Duodenal mucosa (tissue), 2 donors: ENCODE measurements around the gene AHI1.
"Not testable (repeated sequence)": the region's sequence is repeated elsewhere in the genome, so short reads cannot be mapped to it uniquely, and the experiment has no call there.

Experiments used
- H3K27ac ChIP-seq: one replicate; pipeline ENCODE4 v1.7.0; 2013; ENCODE audit warnings: low read depth, low read length
- H3K27me3 ChIP-seq, 2 donors: one replicate each; pipeline ENCODE4 v1.7.0; 2013; ENCODE audit warnings: low read length in 2 of 2, control low read depth in 1 of 2; ENCODE audit not compliant: insufficient read depth in 2 of 2, control insufficient read depth in 1 of 2
- H3K36me3 ChIP-seq, 2 donors: one replicate each; pipeline ENCODE4 v1.7.0; 2013; ENCODE audit warnings: low read length in 2 of 2, control low read depth in 1 of 2; ENCODE audit not compliant: insufficient read depth in 2 of 2, control insufficient read depth in 1 of 2
- H3K4me1 ChIP-seq, 2 donors: one replicate each; pipeline ENCODE4 v1.7.0; 2013; ENCODE audit warnings: low read length in 2 of 2, control low read depth in 1 of 2; ENCODE audit not compliant: insufficient read depth in 2 of 2, control insufficient read depth in 1 of 2
- H3K4me3 ChIP-seq, 2 donors: one replicate each; pipeline ENCODE4 v1.7.0; 2013; ENCODE audit warnings: low read length in 2 of 2, low read depth in 1 of 2
- H3K9ac ChIP-seq, 2 donors: one replicate each; pipeline ENCODE4 v1.7.0; 2013; ENCODE audit warnings: low read length in 2 of 2, low read depth in 1 of 2
- H3K9me3 ChIP-seq, 2 donors: one replicate each; pipeline ENCODE4 v1.7.0; 2013; ENCODE audit warnings: low read length in 2 of 2, control low read depth in 1 of 2; ENCODE audit not compliant: control insufficient read depth in 1 of 2

Gene AHI1

DNA sequence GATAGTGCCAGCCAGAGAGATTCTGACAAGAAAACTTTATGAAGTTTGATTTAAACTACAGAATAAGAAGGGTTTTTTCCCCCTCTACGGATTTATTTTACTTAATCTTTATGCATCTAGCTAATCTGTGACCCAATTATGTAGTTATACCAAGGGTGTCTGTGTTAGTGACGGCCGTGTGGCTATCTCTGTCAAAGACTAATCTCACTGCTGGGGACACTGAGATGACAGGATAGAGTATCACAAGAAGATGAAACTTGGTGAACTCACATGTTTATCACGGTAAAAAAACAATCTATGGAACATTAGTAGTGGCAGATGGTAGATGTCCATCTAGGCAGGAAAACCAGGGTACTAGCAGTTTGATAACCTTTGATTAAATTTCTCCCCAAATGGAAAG lies 149.7 kb downstream of the AHI1 start:
- no peaks in the 10 kb centered on the region for H3K36me3 ChIP-seq
- H3K4me3 ChIP-seq, result no peak overlapping the region
- H3K9me3 ChIP-seq, result no peaks in the 10 kb centered on the region

GRCh38 chr6:135346747-135347146 lies 150.8 kb downstream of the AHI1 start:
- no peak overlapping the region for H3K9ac ChIP-seq
- H3K4me3 ChIP-seq, result no peak overlapping the region
- no peak overlapping the region for H3K27ac ChIP-seq
- peaks cover 0 to 3% of the 10 kb centered on the region in 2 donors for H3K4me1 ChIP-seq
- no peaks in the 10 kb centered on the region for H3K9me3 ChIP-seq
- H3K27me3 ChIP-seq, result no peaks in the 10 kb centered on the region
- no peaks in the 10 kb centered on the region for H3K36me3 ChIP-seq

More for the DNA sequence above, 149.7 kb downstream of the AHI1 start:
- H3K27ac ChIP-seq, result no peak overlapping the region
- H3K9ac ChIP-seq, result no peak overlapping the region
- no peaks in the 10 kb centered on the region for H3K27me3 ChIP-seq
- peaks cover 5 to 7% of the 10 kb centered on the region in 2 donors for H3K4me1 ChIP-seq

DNA sequence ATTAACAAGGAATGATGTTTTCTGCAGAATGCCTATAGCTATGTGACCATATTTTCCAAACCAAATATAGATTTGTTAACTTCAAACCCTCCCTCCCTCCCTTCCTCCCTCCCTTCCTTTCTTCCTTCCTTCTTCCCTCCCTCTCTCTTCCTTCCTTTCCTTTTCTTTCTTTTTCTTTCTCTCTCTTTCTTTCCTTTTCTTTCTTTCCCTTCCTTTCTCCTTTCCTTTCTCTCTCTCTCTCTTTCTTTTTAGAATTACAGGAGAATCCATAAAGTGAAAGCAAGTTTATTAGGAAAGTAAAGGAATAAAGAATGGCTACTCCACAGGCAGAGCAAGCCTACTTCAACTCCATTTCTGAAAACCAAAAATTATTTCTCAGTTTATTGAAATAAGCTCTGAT lies 153.0 kb downstream of the AHI1 start:
- no peak overlapping the region for H3K9ac ChIP-seq
- H3K4me1 ChIP-seq, result no peaks in the 10 kb centered on the region
- H3K36me3 ChIP-seq, result no peaks in the 10 kb centered on the region
- no peaks in the 10 kb centered on the region for H3K9me3 ChIP-seq
- no peak overlapping the region for H3K4me3 ChIP-seq
- H3K27me3 ChIP-seq, result no peaks in the 10 kb centered on the region
- H3K27ac ChIP-seq, result no peak overlapping the region

GRCh38 chr6:135339920-135340319 lies 157.6 kb downstream of the AHI1 start:
- H3K4me3 ChIP-seq, H3K27me3 ChIP-seq, H3K9me3 ChIP-seq, H3K27ac ChIP-seq, H3K36me3 ChIP-seq, H3K4me1 ChIP-seq, H3K9ac ChIP-seq: not testable (repeated sequence)

DNA sequence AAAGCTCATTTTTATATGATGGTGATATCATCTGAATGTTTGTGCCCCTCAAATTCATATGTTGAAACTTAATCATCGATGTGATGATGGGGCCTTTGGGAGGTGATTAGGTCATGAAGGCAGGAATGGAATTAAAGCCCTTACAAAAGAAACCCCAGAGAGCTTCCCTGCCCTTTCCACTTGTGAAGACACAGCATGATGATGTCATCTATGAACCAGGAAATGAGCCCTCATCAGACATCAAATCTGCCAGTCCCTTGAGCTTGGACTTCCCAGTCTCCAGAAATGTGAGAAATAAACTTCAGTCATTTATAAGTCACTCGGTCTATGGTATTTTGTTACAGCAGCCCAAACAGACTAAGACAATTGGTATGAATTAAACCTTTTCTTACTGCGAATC lies 163.4 kb downstream of the AHI1 start:
- no peaks in the 10 kb centered on the region for H3K4me1 ChIP-seq
- H3K27me3 ChIP-seq, result no peaks in the 10 kb centered on the region
- peaks cover 0 to 5% of the 10 kb centered on the region in 2 donors for H3K9me3 ChIP-seq
- no peak overlapping the region for H3K4me3 ChIP-seq
- no peak overlapping the region for H3K9ac ChIP-seq
- no peak overlapping the region for H3K27ac ChIP-seq
- no peaks in the 10 kb centered on the region for H3K36me3 ChIP-seq

- no peaks in the 10 kb centered on the region for H3K27me3 ChIP-seq
- H3K9me3 ChIP-seq, result peaks cover 3 to 7% of the 10 kb centered on the region in 2 donors
- peaks cover 0 to under 1% of the 10 kb centered on the region in 2 donors for H3K4me1 ChIP-seq
- H3K4me3 ChIP-seq, result no peak overlapping the region
- H3K36me3 ChIP-seq, result no peaks in the 10 kb centered on the region
- no peak overlapping the region for H3K27ac ChIP-seq
- no peak overlapping the region for H3K9ac ChIP-seq
Observed at GRCh38 chr6:135331002-135331401, 166.5 kb downstream of the AHI1 start.

GRCh38 chr6:135329851-135330803 lies 167.4 kb downstream of the AHI1 start:
- Histone ChIP-seq H3K9ac (no peak overlapping the region), H3K4me1 (peaks cover 0 to 6% of the 10 kb centered on the region in 2 donors), H3K4me3 (no peak overlapping the region), H3K27ac (no peak overlapping the region), H3K9me3 (peaks cover 3 to 7% of the 10 kb centered on the region in 2 donors), H3K27me3 (no peaks in the 10 kb centered on the region), H3K36me3 (no peaks in the 10 kb centered on the region)

DNA sequence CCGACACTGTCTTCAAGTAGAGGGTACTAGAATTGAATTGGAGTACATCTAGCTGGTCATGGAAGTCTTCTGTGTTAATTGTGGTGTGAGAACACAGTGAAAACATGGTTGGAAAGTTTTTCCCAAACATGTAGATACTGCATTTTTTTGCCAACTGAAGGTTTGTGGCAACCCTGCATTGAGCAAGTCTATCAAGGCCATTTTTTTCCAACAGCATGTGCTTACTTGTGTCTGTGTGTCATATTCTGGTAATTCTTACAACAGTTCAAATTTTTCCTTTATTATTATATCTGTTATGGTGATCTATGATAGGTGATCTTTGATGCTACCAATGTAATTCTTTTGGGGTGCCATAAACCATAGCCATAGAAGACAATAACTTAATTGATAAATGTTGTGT lies 169.4 kb downstream of the AHI1 start:
- H3K4me1 ChIP-seq, result peaks cover 0 to 6% of the 10 kb centered on the region in 2 donors
- no peak overlapping the region for H3K9ac ChIP-seq
- peaks cover 3 to 7% of the 10 kb centered on the region in 2 donors for H3K9me3 ChIP-seq
- no peak overlapping the region for H3K4me3 ChIP-seq
- H3K27me3 ChIP-seq, result no peaks in the 10 kb centered on the region
- no peak overlapping the region for H3K27ac ChIP-seq
- H3K36me3 ChIP-seq, result no peaks in the 10 kb centered on the region

DNA sequence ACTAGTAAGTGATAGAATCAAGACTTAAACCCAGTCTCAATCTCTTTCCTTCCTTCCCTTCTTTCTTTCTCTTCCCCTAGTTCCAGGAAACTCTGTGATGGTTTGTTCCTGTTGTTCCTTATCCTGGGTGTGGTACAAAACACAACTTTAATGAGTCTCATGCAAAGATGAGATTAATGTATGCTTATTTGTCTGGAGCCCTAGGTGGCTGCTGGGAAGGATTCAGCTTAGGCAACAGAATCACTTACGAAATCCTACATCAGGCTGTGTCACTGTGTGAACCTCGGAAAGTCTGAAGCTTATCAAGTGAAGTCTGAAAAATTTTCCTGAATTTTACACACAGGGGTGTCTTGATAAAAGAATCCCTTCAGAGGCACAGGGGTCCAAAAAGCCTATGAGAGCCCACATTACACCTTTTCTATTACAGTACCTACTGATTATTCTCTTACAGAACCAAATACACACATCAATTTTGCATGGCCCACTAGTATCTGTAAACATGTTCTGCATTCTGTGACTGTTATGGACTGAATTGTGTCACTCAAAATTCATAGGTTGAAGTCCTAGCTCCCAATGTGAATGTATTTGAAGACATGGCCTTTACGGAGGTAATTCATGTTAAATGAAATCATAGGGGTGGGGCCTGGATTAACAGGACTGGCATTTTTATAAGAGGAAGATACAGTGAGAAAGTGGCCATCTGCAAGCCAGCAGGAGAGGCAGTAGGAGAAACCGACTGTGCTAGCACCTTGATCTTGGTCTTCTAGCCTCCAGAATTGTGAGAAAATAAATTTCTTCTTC lies 171.7 kb downstream of the AHI1 start:
- Histone ChIP-seq H3K27ac (no peak overlapping the region), H3K4me1 (peaks cover 0 to 6% of the 10 kb centered on the region in 2 donors), H3K9ac (no peak overlapping the region), H3K9me3 (peaks cover 3 to 7% of the 10 kb centered on the region in 2 donors), H3K4me3 (no peak overlapping the region), H3K36me3 (no peaks in the 10 kb centered on the region), H3K27me3 (no peaks in the 10 kb centered on the region)

- H3K9me3 ChIP-seq, result peaks cover 3 to 6% of the 10 kb centered on the region in 2 donors
- no peak overlapping the region for H3K4me3 ChIP-seq
- no peaks in the 10 kb centered on the region for H3K27me3 ChIP-seq
- no peaks in the 10 kb centered on the region for H3K36me3 ChIP-seq
- no peak overlapping the region for H3K9ac ChIP-seq
- H3K27ac ChIP-seq, result no peak overlapping the region
- peaks cover 0 to 6% of the 10 kb centered on the region in 2 donors for H3K4me1 ChIP-seq
Observed at GRCh38 chr6:135324531-135324930, 173.0 kb downstream of the AHI1 start.
